Neural cell (in vitro differentiated cells): Measurements from ENCODE around the gene PRKAB1. TPM values are rescaled to one million over a fixed set of nuclear protein-coding genes. Genes with fewer than 3 reads are reported as not detected.

Source experiments
- H2AFZ ChIP-seq: fragments of 200-600, 300-800 bp; sonication (generic), shearing (Covaris generic); 2 replicates; pipeline ENCODE4 v1.6.0; 2014; ENCODE audit warnings: low read depth, mild to moderate bottlenecking, antibody characterized with exemption, low read length, moderate library complexity
- H3F3A ChIP-seq: fragments of 200-600 bp; shearing (Covaris generic); 2 replicates; pipeline ENCODE4 v1.6.1; 2016; ENCODE audit warnings: mild to moderate bottlenecking, moderate library complexity, mixed read lengths, antibody characterized with exemption, low read length; ENCODE audit not compliant: insufficient read depth, poor library complexity, severe bottlenecking
- H3K27ac ChIP-seq: fragments of 200-600, 300-800 bp; sonication (generic), shearing (Covaris generic); 2 replicates; pipeline ENCODE4 v1.5.1; 2014; ENCODE audit warnings: mild to moderate bottlenecking, low read length, moderate library complexity
- H3K27me3 ChIP-seq: fragments of 300-800, 200-600 bp; sonication (generic), shearing (Covaris generic); 2 replicates; pipeline ENCODE4 v1.6.0; 2014; ENCODE audit warnings: mild to moderate bottlenecking, low read depth, low read length, moderate library complexity; ENCODE audit not compliant: insufficient read depth
- H3K36me3 ChIP-seq: fragments of 300-800, 200-600 bp; sonication (generic), shearing (Covaris generic); 2 replicates; pipeline ENCODE4 v1.5.1; 2014; ENCODE audit warnings: mild to moderate bottlenecking, antibody characterized with exemption, low read length, moderate library complexity; ENCODE audit not compliant: insufficient read depth
- H3K4me2 ChIP-seq: fragments of 300-800, 200-600 bp; sonication (generic), shearing (Covaris generic); 2 replicates; pipeline ENCODE4 v1.6.0; 2014; ENCODE audit warnings: mild to moderate bottlenecking, low read length
- H3K4me3 ChIP-seq: fragments of 300-800, 200-600 bp; sonication (generic), shearing (Covaris generic); 2 replicates; pipeline ENCODE4 v1.5.1; 2014; ENCODE audit warnings: mild to moderate bottlenecking, low read length, moderate library complexity
- H3K79me2 ChIP-seq: fragments of 200-600 bp; shearing (Covaris generic); replicated peaks from 2 replicates; pipeline ENCODE4 v1.6.0; 2014; ENCODE audit warnings: mild to moderate bottlenecking, low read length, moderate library complexity; ENCODE audit not compliant: insufficient read depth
- H3K9ac ChIP-seq: fragments of 300-800, 200-600 bp; sonication (generic), shearing (Covaris generic); 2 replicates; pipeline ENCODE4 v1.6.1; 2016; ENCODE audit warnings: mild to moderate bottlenecking, low read length, mixed read lengths
- H3K9me2 ChIP-seq: fragments of 200-600 bp; shearing (Covaris generic); 2 replicates; pipeline ENCODE4 v1.6.1; 2016; ENCODE audit warnings: mild to moderate bottlenecking, low read length, mixed read lengths; ENCODE audit not compliant: insufficient read depth
- H3K9me3 ChIP-seq: fragments of 200-600, 300-800 bp; sonication (generic), shearing (Covaris generic); 2 replicates; pipeline ENCODE4 v1.6.1; 2016; ENCODE audit warnings: mild to moderate bottlenecking, mixed run types, low read length, moderate library complexity, mixed read lengths
- H4K20me1 ChIP-seq: fragments of 200-600 bp; shearing (Covaris generic); 2 replicates; pipeline ENCODE4 v1.6.1; 2016; ENCODE audit warnings: mild to moderate bottlenecking, mixed run types; ENCODE audit not compliant: insufficient read depth
- EP300 ChIP-seq: fragments of 450-650 bp; conservative IDR thresholded peaks from 2 replicates; pipeline ENCODE4 v1.6.1; 2014; ENCODE audit warnings: antibody characterized with exemption, mild to moderate bottlenecking, moderate library complexity; ENCODE audit not compliant: poor library complexity, severe bottlenecking
- EZH2 ChIP-seq: fragments of 200-600, 300-800 bp; shearing (Covaris generic), sonication (generic); IDR thresholded peaks from 2 replicates; pipeline ENCODE4 v1.6.1; 2014; ENCODE audit warnings: antibody characterized with exemption, low read length, borderline replicate concordance, mild to moderate bottlenecking; ENCODE audit not compliant: insufficient read depth, poor library complexity, severe bottlenecking
- MXI1 ChIP-seq: fragments of 450-650 bp; conservative IDR thresholded peaks from 2 replicates; pipeline ENCODE4 v1.6.1; 2014; ENCODE audit warnings: antibody characterized with exemption, mild to moderate bottlenecking; ENCODE audit not compliant: poor library complexity, severe bottlenecking
- POLR2AphosphoS5 ChIP-seq: IDR thresholded peaks from 2 replicates; pipeline ENCODE4 v1.6.1; 2012
- RAD21 ChIP-seq: fragments of 450-650 bp; conservative IDR thresholded peaks from 2 replicates; pipeline ENCODE4 v1.6.1; 2014; ENCODE audit warnings: antibody characterized with exemption, mild to moderate bottlenecking, moderate library complexity
- REST ChIP-seq: IDR thresholded peaks from 2 replicates; pipeline ENCODE4 v1.6.1; 2012; ENCODE audit warnings: borderline replicate concordance
- SMC3 ChIP-seq: fragments of 450-650 bp; conservative IDR thresholded peaks from 2 replicates; pipeline ENCODE4 v1.6.1; 2014; ENCODE audit warnings: antibody characterized with exemption, mild to moderate bottlenecking, moderate library complexity; ENCODE audit not compliant: poor library complexity
- TAF1 ChIP-seq: IDR thresholded peaks from 2 replicates; pipeline ENCODE4 v1.6.1; 2012; ENCODE audit warnings: low read depth
- polyA plus RNA-seq: library from polyadenylated mRNA; depleted of rRNA; stranded (reverse); fragments of >200 nt; gene quantifications from 2 replicates; pipeline ENCODE4 v1.2.3, GENCODE V29; 2014
- TF ChIP-seq, protein P1 (sequence below): fragments of 450-650 bp; IDR thresholded peaks from 2 replicates; pipeline ENCODE4 v1.5.1; 2014; ENCODE audit warnings: antibody characterized with exemption, mild to moderate bottlenecking, moderate library complexity; ENCODE audit not compliant: poor library complexity, severe bottlenecking

PRKAB1 gene
- polyA plus RNA-seq, 1 donor from 2014 or later: 38.0 TPM

- Histone ChIP-seq H3K27ac (no peak overlapping the region), H3K9me2 (no peaks in the 10 kb centered on the region), H3F3A (no peaks in the 10 kb centered on the region), H3K4me2 (no peak overlapping the region), H3K27me3 (no peaks in the 10 kb centered on the region), H3K9me3 (no peaks in the 10 kb centered on the region), H2AFZ (no peak overlapping the region), H4K20me1 (no peaks in the 10 kb centered on the region), H3K79me2 (no peaks in the 10 kb centered on the region), H3K4me3 (no peak overlapping the region), H3K36me3 (no peaks in the 10 kb centered on the region), H3K9ac (no peak overlapping the region)
- TF ChIP-seq SMC3: no peak
These were observed 18.4 kb downstream of the PRKAB1 start for GRCh38 chr12:119686355-119686754.

DNA sequence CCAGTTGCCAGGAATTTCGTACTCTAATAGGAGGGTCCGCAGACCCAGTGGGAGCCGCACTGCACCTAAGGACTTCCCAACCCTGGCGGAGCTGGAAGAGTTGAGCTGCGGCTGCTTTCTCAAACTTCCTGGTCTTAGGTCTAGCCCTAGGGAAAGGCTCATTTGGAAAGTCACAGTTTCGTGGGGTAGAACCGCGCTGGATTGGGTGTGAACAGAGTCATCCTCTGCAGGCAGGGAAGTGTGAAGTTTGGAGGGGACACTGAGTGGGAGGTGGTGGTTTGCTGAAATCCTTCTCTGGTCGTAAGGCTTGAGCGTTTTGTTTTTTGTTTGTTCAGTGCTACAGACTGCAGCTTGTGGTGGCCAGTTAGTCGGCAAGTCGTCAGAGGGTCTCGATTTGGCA, 18.8 kb downstream of the PRKAB1 start:
- H3K36me3 ChIP-seq: no peaks in the 10 kb centered on the region
- no peak for TF ChIP-seq RAD21
- no peak for TF ChIP-seq REST
- TF ChIP-seq, protein P1, sequence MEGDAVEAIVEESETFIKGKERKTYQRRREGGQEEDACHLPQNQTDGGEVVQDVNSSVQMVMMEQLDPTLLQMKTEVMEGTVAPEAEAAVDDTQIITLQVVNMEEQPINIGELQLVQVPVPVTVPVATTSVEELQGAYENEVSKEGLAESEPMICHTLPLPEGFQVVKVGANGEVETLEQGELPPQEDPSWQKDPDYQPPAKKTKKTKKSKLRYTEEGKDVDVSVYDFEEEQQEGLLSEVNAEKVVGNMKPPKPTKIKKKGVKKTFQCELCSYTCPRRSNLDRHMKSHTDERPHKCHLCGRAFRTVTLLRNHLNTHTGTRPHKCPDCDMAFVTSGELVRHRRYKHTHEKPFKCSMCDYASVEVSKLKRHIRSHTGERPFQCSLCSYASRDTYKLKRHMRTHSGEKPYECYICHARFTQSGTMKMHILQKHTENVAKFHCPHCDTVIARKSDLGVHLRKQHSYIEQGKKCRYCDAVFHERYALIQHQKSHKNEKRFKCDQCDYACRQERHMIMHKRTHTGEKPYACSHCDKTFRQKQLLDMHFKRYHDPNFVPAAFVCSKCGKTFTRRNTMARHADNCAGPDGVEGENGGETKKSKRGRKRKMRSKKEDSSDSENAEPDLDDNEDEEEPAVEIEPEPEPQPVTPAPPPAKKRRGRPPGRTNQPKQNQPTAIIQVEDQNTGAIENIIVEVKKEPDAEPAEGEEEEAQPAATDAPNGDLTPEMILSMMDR: no peak
- no peak for TF ChIP-seq SMC3
- no peak for TF ChIP-seq EZH2
- no peaks in the 10 kb centered on the region for H3F3A ChIP-seq
- H2AFZ ChIP-seq: no peak overlapping the region
- H4K20me1 ChIP-seq: no peaks in the 10 kb centered on the region
- H3K9me3 ChIP-seq: no peaks in the 10 kb centered on the region
- H3K9ac ChIP-seq: no peak overlapping the region
- H3K27ac ChIP-seq: no peak overlapping the region
- no peak overlapping the region for H3K4me3 ChIP-seq
- H3K9me2 ChIP-seq: no peaks in the 10 kb centered on the region
- no peak overlapping the region for H3K4me2 ChIP-seq
- no peaks in the 10 kb centered on the region for H3K79me2 ChIP-seq
- H3K27me3 ChIP-seq: no peaks in the 10 kb centered on the region

DNA sequence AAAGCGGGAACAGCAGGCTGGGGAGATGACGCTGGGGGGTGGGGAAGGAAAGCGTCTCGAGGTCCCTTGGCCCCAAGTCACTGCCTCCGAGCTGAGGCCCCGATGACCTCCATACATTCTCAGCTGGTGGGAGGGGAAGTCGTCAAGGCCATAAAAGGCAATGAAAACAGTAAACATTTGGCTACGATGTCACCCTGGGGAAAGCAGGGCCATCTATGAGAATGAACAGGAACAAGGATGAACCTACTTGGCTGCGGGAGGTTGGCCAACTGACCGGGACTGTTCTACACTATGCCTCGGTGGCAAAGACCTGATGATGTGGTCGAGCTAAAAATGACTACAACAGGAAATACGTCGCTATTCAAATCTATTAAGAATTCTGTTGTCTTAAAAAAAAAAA, 19.5 kb downstream of the PRKAB1 start:
- Histone ChIP-seq H4K20me1 (no peaks in the 10 kb centered on the region), H3K9me3 (no peaks in the 10 kb centered on the region), H3K27me3 (no peaks in the 10 kb centered on the region), H2AFZ (no peak overlapping the region), H3K36me3 (no peaks in the 10 kb centered on the region), H3K4me2 (no peak overlapping the region), H3K27ac (no peak overlapping the region), H3K9me2 (no peaks in the 10 kb centered on the region), H3K79me2 (no peaks in the 10 kb centered on the region), H3F3A (no peaks in the 10 kb centered on the region), H3K4me3 (no peak overlapping the region), H3K9ac (no peak overlapping the region)
- TF ChIP-seq, protein P1: no peak
- TF ChIP-seq EP300 (no peak), TAF1 (no peak), MXI1 (no peak), EZH2 (no peak), SMC3 (no peak), RAD21 (no peak), REST (no peak), POLR2AphosphoS5 (no peak)
